Endometrial microvascular endothelial cells (primary cell): ENCODE data around the gene MINK1. TPM values are rescaled to one million over a fixed set of nuclear protein-coding genes. Genes with fewer than 3 reads are reported as not detected.
"Not testable (repeated sequence)": the region's sequence is repeated elsewhere in the genome, so short reads cannot be mapped to it uniquely, and the experiment has no call there.

Experiments used
- in situ Hi-C: cut with HindIII; loops from 2 replicates; pipeline ENCODE4 v1.10.0; 2017; ENCODE audit warnings: low sequenced_read_pairs, low pct_unique_long_range_greater_than_20kb; ENCODE audit errors: inconsistent ontology term
- total RNA-seq: library from RNA; depleted of rRNA; stranded (reverse); fragments of >200 nt; gene quantifications from one replicate; pipeline ENCODE4 v1.2.3, GENCODE V29; 2015; ENCODE audit errors: inconsistent ontology term

MINK1 gene
- total RNA-seq, 1 donor from 2014 or later: 36.4 TPM

GRCh38 chr17:4840893-4841242, 7.7 kb downstream of the MINK1 start:
- in situ Hi-C loops: no loop called here

GRCh38 chr17:4842376-4842775, 9.2 kb downstream of the MINK1 start:
- in situ Hi-C loops: no loop called here

GRCh38 chr17:4843321-4844000, 10.3 kb downstream of the MINK1 start:
- in situ Hi-C loops: no loop called here

GRCh38 chr17:4845118-4845517, 12.0 kb downstream of the MINK1 start:
- in situ Hi-C loops: no loop called here

GRCh38 chr17:4846635-4847390, 13.7 kb downstream of the MINK1 start:
- in situ Hi-C loops: no loop called here

GRCh38 chr17:4849011-4849536, 15.9 kb downstream of the MINK1 start:
- in situ Hi-C loops: no loop called here

GRCh38 chr17:4850246-4850645, 17.1 kb downstream of the MINK1 start:
- in situ Hi-C loops: no loop called here

- in situ Hi-C loops: no loop called here
Observed at GRCh38 chr17:4851084-4851483, 17.9 kb downstream of the MINK1 start.

- in situ Hi-C loops: no loop called here
Observed at GRCh38 chr17:4852567-4853207, 19.5 kb downstream of the MINK1 start.

GRCh38 chr17:4853208-4853671, 20.1 kb downstream of the MINK1 start:
- in situ Hi-C loops: no loop called here

- in situ Hi-C loops: no loop called here
Observed at GRCh38 chr17:4854111-4854681, 21.1 kb downstream of the MINK1 start.

- in situ Hi-C loops: no loop called here
Observed at GRCh38 chr17:4856271-4856936, 23.3 kb downstream of the MINK1 start.

- in situ Hi-C loops: no loop called here
Observed at GRCh38 chr17:4856937-4857314, 23.8 kb downstream of the MINK1 start.

GRCh38 chr17:4857347-4857746, 24.2 kb downstream of the MINK1 start:
- in situ Hi-C loops: not testable (repeated sequence)

GRCh38 chr17:4858068-4858881, 25.1 kb downstream of the MINK1 start:
- in situ Hi-C loops: no loop called here

- in situ Hi-C loops: no loop called here
Observed at GRCh38 chr17:4858882-4859260, 25.7 kb downstream of the MINK1 start.

- in situ Hi-C loops: no loop called here
Observed at GRCh38 chr17:4859816-4860625, 26.9 kb downstream of the MINK1 start.
